PC-9 (cell line): ENCODE data around the gene OLFML2A. TPM values are rescaled to one million over a fixed set of nuclear protein-coding genes. Genes with fewer than 3 reads are reported as not detected.

ENCODE experiments used
- BruUV-seq: library from RNA; stranded (reverse); fragments of 400-500 nt; replicated peaks from 2 replicates; lab custom pipeline; 2021; lab: Mats Ljungman, UMichigan
- CTCF ChIA-PET: fragments of 300-600 bp; sonication (Branson Sonifier 250); formaldehyde crosslinking; loops from one replicate; lab custom pipeline; 2022; ENCODE audit warnings: antibody characterized with exemption; lab: Charles Lee
- POLR2A ChIA-PET: fragments of 300-600 bp; sonication (Branson Sonifier 250); formaldehyde crosslinking; loops from one replicate; lab custom pipeline; 2022; ENCODE audit warnings: antibody characterized with exemption; ENCODE audit not compliant: unreplicated experiment; lab: Charles Lee
- DNase-seq, 2 experiments: peaks; one replicate each; pipeline versions ENCODE4 v3.0.0 to v3.0.0-alpha.2; 2015 to 2022; ENCODE audit warnings: mixed read lengths in 1 of 2
- H2AFZ ChIP-seq: fragments of 200-600 bp; sonication (generic); 2 replicates; pipeline ENCODE4 v1.8.1; 2017; ENCODE audit warnings: antibody characterized with exemption
- H3F3A ChIP-seq: fragments of 200-600 bp; sonication (generic); 2 replicates; pipeline ENCODE4 v1.8.1; 2017; ENCODE audit warnings: antibody characterized with exemption, mild to moderate bottlenecking, low read depth; ENCODE audit not compliant: insufficient read depth
- H3K27ac ChIP-seq: fragments of 200-600 bp; sonication (generic); 2 replicates; pipeline ENCODE4 v1.6.1; 2016; ENCODE audit warnings: mixed run types
- H3K27me3 ChIP-seq: fragments of 200-600 bp; sonication (generic); 2 replicates; pipeline ENCODE4 v1.6.1; 2016; ENCODE audit warnings: low read depth, mixed run types; ENCODE audit not compliant: insufficient read depth
- H3K36me3 ChIP-seq: fragments of 200-600 bp; sonication (generic); 2 replicates; pipeline ENCODE4 v1.6.1; 2016; ENCODE audit warnings: low read depth, mixed run types
- H3K4me1 ChIP-seq: fragments of 200-600 bp; sonication (generic); replicated peaks from 2 replicates; pipeline ENCODE4 v1.6.1; 2016; ENCODE audit warnings: mixed run types; ENCODE audit not compliant: insufficient read depth
- H3K4me2 ChIP-seq: fragments of 200-600 bp; sonication (generic); 2 replicates; pipeline ENCODE4 v1.6.1; 2017; ENCODE audit warnings: mixed run types
- H3K4me3 ChIP-seq: fragments of 200-600 bp; sonication (generic); 2 replicates; pipeline ENCODE4 v1.6.1; 2016; ENCODE audit warnings: mixed run types
- H3K79me2 ChIP-seq: fragments of 200-600 bp; sonication (generic); 2 replicates; pipeline ENCODE4 v1.6.1; 2017; ENCODE audit warnings: low read depth, mixed run types
- H3K9me2 ChIP-seq: fragments of 200-600 bp; sonication (generic); 2 replicates; pipeline ENCODE4 v1.8.1; 2017; ENCODE audit warnings: mild to moderate bottlenecking; ENCODE audit not compliant: insufficient read depth
- H3K9me3 ChIP-seq: fragments of 200-600 bp; sonication (generic); 2 replicates; pipeline ENCODE4 v1.8.1; 2016; ENCODE audit warnings: low read depth; ENCODE audit not compliant: insufficient read depth
- H4K20me1 ChIP-seq: fragments of 200-600 bp; sonication (generic); 2 replicates; pipeline ENCODE4 v1.8.1; 2017; ENCODE audit not compliant: insufficient read depth
- EZH2 ChIP-seq: fragments of 200-600 bp; sonication (generic); IDR thresholded peaks from 2 replicates; pipeline ENCODE4 v1.8.0; 2017; ENCODE audit warnings: antibody characterized with exemption, low read depth
- intact Hi-C: fragments of 100-400 bp; cut with micrococcal nuclease; formaldehyde crosslinking; loops from one replicate; pipeline ENCODE4 v1.10.0; 2022; ENCODE audit not compliant: unreplicated experiment
- total RNA-seq: library from RNA; stranded (reverse); gene quantifications from 2 replicates; pipeline ENCODE4 v1.2.3, GENCODE V29; 2021
- TF ChIP-seq, protein P1 (sequence below): fragments of 200-600 bp; sonication (generic); conservative IDR thresholded peaks from 2 replicates; pipeline ENCODE4 v1.6.1; 2017; ENCODE audit warnings: mixed run types, antibody characterized with exemption, mild to moderate bottlenecking, moderate library complexity

OLFML2A gene
- total RNA-seq, 1 experiment from 2014 or later: 5.7 TPM

DNA sequence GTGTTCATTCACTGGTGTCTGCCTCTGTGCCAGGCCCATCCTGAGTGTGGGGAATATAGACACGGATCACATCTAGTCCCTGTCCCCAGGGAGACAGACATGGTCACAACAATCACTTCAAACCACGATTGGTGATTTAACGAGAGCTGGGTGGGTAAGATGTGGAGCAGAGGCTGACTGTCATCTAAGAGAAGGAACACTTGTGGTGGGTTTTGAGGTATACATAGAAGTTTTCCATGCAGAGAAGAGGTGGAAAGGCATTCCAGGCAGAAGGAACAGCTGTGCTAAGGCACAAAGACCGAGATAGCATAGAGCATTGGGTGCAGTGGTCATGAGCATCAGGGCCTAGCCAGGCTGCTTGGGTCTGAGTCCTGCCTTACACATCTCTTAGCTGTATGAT lies 53.7 kb downstream of the OLFML2A start:
- H2AFZ ChIP-seq: no peak overlapping the region
- peaks cover 19% of the 10 kb centered on the region for H3K4me1 ChIP-seq
- no peaks in the 10 kb centered on the region for H3K9me3 ChIP-seq
- no peak for TF ChIP-seq EZH2
- TF ChIP-seq, protein P1, sequence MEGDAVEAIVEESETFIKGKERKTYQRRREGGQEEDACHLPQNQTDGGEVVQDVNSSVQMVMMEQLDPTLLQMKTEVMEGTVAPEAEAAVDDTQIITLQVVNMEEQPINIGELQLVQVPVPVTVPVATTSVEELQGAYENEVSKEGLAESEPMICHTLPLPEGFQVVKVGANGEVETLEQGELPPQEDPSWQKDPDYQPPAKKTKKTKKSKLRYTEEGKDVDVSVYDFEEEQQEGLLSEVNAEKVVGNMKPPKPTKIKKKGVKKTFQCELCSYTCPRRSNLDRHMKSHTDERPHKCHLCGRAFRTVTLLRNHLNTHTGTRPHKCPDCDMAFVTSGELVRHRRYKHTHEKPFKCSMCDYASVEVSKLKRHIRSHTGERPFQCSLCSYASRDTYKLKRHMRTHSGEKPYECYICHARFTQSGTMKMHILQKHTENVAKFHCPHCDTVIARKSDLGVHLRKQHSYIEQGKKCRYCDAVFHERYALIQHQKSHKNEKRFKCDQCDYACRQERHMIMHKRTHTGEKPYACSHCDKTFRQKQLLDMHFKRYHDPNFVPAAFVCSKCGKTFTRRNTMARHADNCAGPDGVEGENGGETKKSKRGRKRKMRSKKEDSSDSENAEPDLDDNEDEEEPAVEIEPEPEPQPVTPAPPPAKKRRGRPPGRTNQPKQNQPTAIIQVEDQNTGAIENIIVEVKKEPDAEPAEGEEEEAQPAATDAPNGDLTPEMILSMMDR: no peak
- no peak overlapping the region for H3K4me2 ChIP-seq
- no peaks in the 10 kb centered on the region for H3K9me2 ChIP-seq
- no TSS peak for BruUV-seq
- no peak overlapping the region for H3K4me3 ChIP-seq
- no peak for DNase-seq
- ChIA-PET CTCF (no interaction called here), POLR2A (interaction anchor here (0.6 kb wide), 1 partner anchor 876 kb away, joined by 5 read pairs; the partner anchor contains the start of gene MAPKAP1)
- H3K27ac ChIP-seq: no peak overlapping the region
- no peaks in the 10 kb centered on the region for H3K27me3 ChIP-seq
- H3F3A ChIP-seq: peaks cover 15% of the 10 kb centered on the region; the same call in 1 of the 2 replicates
- H4K20me1 ChIP-seq: no peaks in the 10 kb centered on the region
- no peaks in the 10 kb centered on the region for H3K36me3 ChIP-seq
- intact Hi-C loops: no loop called here
- no peaks in the 10 kb centered on the region for H3K79me2 ChIP-seq

DNA sequence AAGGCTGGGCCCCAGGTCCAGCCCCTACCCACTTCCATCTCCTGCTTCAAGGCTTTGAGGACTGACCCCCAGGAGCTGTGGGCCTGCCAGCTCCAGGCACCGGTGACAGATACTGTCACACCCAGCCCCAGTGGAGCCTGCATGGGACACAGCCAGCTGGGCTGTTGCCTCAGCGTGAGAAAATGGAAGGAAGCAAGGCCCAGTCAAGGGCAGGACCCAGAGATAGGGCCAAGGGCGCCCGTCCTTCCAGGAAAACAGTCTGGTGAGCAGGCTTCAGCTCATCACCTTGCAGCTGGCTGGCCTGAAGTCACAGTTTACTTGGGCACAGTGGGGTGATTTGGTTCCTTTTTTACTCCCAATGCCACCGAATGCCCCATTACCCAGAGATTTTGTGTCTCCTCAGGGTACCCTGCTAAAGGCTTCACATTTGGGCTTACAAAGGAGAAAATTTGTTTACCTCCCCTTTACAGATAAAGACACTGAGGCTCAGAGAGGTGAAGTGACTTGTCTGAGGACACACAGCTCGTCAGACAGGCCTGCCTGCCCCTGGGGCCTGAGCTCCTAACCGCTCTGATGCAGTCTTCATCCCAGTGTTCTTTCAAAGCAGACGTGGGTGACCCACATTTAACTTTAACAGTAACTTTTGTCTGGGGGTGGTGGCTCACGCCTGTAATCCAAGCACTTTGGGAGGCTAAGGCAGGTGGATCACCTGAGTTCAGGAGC lies 54.9 kb downstream of the OLFML2A start:
- TF ChIP-seq EZH2: no peak
- TF ChIP-seq, protein P1: no peak
- CTCF ChIA-PET: no interaction called here

DNA sequence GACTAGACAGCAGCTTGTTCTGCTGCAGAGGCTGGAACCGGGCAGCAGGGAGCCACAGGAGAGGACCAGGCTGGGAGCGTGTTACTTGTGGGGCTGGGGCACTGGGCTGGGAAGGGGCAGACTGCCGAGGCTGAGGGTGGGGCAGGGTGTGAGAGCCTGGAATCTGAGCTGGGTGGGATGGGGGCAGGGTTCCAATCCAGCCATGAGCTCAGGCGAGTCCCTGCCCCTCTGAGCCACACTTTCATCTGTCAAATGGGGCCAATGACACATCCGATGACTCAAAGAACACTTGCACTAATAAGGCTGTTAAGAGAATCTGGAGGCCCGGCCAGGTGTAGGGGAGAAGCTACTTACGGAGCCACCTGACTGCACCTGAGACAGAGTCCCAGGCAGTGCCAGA lies 57.7 kb downstream of the OLFML2A start:
- Histone ChIP-seq H3K4me1 (peaks cover 20% of the 10 kb centered on the region), H3K27ac (peak overlapping the region; percentile 59), H3K79me2 (no peaks in the 10 kb centered on the region), H3K9me2 (no peaks in the 10 kb centered on the region), H3K4me2 (peak overlapping the region; percentile 71), H3K9me3 (no peaks in the 10 kb centered on the region), H3K4me3 (no peak overlapping the region; the same call in 1 of the 2 replicates), H2AFZ (no peak overlapping the region), H3K36me3 (no peaks in the 10 kb centered on the region), H4K20me1 (no peaks in the 10 kb centered on the region), H3K27me3 (no peaks in the 10 kb centered on the region), H3F3A (peaks cover 21% of the 10 kb centered on the region; the same call in 1 of the 2 replicates)
- intact Hi-C loops: loop anchor here (1.0 to 2.0 kb wide), 2 partner anchors 16 to 22 kb away; no protein-coding TSS in a partner anchor
- DNase-seq: peak; percentile 71 to 89
- no TSS peak for BruUV-seq
- no peak for TF ChIP-seq EZH2
- TF ChIP-seq, protein P1: no peak
- CTCF ChIA-PET: interaction anchor here (0.9 to 1.7 kb wide), 4 partner anchors 16 to 55 kb away, joined by 3 to 8 read pairs (median 4); no protein-coding TSS in a partner anchor
- POLR2A ChIA-PET: interaction anchor here (0.6 to 1.0 kb wide), 5 partner anchors 18 to 1602 kb away, joined by 3 to 28 read pairs (median 4); partner anchors contain the start of gene OLFML2A

More for the DNA sequence above, 54.9 kb downstream of the OLFML2A start:
- no peak overlapping the region for H2AFZ ChIP-seq
- H4K20me1 ChIP-seq: no peaks in the 10 kb centered on the region
- no TSS peak for BruUV-seq
- no peaks in the 10 kb centered on the region for H3K9me3 ChIP-seq
- H3K4me3 ChIP-seq: no peak overlapping the region
- H3K79me2 ChIP-seq: no peaks in the 10 kb centered on the region
- POLR2A ChIA-PET: interaction anchor here (0.6 kb wide), 1 partner anchor 57 kb away, joined by 11 read pairs; no protein-coding TSS in a partner anchor
- no peaks in the 10 kb centered on the region for H3K36me3 ChIP-seq
- intact Hi-C loops: no loop called here
- H3K27ac ChIP-seq: no peak overlapping the region
- H3F3A ChIP-seq: peaks cover 21% of the 10 kb centered on the region; the same call in 1 of the 2 replicates
- no peaks in the 10 kb centered on the region for H3K27me3 ChIP-seq
- peaks cover 20% of the 10 kb centered on the region for H3K4me1 ChIP-seq
- no peak for DNase-seq
- H3K9me2 ChIP-seq: no peaks in the 10 kb centered on the region
- no peak overlapping the region for H3K4me2 ChIP-seq
